HG02588 (cell line): ENCODE measurements around the gene ZCCHC24.

ENCODE experiments used
- ATAC-seq: cut with Tn5 transposase; IDR thresholded peaks from one replicate; pipeline ENCODE4 v1.9.1; 2021; ENCODE audit warnings: mild to moderate bottlenecking, moderate library complexity; ENCODE audit not compliant: unreplicated experiment

Gene ZCCHC24

DNA sequence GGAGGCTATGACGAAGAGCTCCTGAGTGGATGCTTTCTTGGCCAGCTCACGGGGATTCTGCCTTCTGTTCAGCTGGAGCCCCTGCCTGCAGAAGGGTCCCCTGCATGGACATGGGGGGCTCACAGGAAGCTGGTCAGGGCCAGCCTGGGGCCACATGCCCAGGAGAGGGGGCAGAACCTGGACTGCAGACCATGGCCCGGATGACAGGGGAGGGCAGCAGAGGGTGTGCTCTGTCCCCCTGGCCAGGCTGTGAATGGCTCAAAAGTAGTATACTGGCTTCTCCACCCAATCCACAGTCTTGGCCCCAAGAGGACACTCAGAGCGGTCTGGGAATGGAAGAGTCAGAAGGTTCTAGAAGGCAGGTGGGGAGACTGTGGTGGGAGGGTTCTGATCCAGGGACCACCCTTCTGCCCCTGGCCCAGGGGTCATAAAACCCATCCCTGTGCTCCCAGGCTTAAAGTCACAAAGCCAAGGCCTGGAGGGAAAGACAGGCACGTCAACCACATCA is 57.9 kb downstream of the ZCCHC24 start:
- no peak for ATAC-seq

DNA sequence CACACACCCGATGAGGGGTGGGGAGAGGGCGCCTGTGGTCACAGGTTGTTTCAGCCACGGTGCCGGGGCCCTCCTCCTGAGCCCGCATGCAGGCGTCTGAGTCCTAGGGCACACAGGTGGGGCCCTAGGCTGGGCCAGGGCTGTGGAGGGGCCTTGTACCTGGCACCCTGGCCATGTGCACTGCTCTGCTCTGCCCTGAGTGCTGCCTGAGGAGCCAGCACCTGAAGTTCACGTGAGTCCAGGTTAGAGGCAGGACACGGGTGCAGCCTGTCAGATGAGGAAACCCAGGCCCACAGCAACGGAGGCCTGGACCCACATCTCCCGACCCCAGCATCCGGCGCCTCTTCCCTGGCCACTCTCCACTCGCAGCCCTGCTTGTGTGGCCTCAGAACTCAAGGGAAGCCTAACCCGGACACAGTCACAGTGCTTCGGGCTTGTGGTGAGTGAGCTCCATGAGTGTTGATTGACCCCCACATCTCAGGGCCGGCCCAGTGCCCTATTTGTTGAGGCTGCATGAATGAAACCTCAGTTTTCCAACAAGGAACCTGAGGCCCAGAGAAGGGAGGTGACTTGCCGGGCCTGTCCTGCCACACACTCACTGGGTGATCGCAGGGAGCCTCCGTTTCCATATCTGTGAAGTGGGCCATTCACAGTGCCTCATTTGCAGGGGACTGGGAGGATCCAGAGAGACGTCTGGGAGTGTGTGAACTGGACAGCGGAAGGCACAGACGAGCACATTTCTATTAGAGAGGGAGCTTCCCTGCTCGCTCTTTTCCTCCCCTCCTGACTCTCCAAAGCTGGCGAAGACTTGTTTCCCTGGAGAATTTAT is 58.6 kb downstream of the ZCCHC24 start:
- no peak for ATAC-seq

DNA sequence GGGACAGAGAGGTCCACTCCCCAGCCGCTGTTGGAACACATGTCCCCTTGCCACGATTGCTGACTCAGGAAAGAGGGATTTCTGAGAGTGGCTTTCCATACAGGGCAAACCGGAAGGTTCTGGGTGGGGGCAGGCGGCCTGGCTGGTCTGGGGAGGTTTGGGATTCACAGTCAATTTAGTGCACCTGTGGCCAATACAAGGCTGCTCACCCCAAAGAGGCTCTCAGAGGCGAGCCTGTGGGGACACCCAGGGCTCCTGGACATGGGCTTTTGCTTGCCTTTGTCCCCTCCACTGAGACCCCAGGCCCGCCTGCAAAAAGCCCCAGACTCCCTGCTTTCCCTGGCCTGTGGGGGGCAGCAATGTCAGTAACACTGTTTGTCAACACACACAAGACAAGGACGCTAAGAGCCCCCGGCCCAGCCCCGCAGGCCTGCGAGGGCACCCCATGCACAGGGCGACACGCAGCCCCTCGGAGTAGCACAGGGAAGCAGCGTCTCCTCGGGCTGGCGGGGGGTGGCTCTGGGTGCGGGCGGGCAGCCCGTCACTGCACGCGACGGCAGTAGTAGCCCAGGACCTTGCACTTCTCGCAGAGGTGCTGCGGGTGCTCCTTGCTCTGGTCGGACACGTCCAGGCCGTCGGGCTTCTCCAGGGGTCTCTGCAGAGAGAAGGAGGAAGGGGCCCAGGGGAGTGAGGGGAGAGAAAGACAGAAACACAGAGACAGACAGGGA is 59.5 kb downstream of the ZCCHC24 start:
- ATAC-seq: no peak

DNA sequence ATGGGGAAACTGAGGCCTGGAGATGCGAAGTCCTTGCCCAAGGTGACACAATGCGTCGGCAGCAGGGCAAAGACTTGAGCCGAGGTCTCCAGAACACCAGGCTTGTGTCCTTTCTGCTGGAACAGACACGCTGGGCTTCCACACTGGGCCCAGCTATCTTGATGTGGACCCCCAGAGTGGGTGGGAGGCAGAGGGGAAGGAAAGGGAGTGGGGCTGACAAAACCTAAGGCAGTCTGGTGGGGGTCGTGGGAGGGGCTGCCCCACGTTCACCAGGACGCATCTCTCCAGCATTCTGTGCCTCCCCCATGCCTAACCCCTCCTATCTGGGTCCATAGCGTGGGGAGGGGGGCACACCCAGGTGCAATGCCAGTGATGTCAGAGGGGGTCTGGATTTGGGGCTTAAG is 60.0 kb downstream of the ZCCHC24 start:
- no peak for ATAC-seq

DNA sequence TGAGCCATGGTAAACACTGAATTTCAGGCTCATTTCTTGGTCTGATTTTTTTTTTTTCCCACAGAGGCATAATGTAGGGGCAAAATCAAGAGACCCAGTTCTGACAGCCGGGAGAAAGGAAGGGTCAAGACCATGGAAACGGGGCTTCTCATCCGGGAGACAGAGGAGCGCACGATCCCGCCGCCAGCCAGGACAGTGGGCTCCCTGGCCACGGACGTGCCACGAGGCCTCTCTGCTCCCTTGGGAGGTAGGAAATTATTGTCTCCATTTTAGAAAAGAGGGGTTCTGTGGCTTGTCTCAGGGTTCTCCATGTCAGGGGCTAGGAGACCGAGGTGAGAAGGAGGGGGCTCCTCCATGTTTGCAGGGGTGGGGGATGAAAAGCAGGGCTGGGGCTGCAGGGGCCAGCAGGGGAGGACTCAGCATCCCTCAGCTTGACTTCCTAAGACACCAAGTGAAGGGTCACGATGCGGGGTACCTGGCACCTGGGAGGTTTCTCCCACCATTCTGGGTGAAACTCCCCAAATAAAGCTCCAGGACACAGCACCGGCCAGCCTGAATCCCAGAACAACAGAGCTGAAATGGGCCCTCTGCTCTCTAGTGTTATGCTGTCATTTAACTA is 60.5 kb downstream of the ZCCHC24 start:
- ATAC-seq: no peak

DNA sequence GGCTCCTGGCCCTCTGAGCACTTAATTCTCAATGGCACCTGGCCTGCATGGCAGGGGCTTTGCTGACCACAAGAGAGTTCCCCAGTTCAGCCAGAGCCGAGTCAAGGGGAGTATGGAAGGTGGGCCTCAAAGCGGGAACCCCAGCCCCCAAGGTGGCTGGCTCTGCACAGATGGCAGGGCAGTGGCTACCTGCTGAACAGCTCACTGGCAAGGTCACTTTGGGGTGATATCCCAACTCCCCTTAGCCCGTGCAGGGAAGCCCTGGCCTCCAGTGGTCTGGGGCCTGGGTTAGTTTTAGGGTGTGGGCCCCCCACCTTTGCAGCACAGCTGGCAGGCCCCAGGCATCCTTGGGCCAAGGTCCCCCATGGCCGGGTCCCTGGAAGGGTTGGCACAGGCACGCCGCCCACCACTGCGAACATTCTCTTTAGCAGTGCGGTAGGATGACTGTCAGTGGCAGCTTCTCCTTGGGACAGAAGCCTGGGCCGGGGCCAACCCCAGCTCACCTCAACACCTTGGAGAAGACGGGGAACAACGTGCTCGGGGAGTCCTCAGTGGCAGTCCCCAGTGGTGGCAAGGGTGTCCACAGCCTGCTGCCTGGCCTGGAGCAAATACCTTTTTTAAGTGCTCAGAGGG is 61.3 kb downstream of the ZCCHC24 start:
- ATAC-seq: no peak

DNA sequence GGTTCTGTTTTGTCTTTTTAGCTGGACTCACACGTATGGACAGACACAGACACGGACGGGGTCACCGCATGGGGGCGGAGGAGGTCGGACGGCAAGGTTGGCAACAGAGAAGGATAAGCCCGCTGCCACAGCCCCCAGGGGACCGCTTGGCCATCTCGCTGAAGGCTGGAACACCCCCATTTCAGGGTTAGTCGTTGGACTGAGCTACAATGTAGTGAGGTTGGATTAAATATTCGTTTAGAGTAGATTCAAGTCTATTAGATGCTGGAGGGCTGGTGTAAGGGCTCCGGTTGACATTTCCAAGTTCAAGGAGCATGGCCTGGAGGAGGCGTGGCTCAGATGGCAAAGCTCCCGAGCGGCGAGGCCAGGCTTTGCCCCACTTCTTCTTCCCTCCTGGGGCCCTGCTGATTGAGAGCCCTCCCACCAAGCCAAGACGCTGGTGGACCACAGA is 62.9 kb downstream of the ZCCHC24 start:
- no peak for ATAC-seq

DNA sequence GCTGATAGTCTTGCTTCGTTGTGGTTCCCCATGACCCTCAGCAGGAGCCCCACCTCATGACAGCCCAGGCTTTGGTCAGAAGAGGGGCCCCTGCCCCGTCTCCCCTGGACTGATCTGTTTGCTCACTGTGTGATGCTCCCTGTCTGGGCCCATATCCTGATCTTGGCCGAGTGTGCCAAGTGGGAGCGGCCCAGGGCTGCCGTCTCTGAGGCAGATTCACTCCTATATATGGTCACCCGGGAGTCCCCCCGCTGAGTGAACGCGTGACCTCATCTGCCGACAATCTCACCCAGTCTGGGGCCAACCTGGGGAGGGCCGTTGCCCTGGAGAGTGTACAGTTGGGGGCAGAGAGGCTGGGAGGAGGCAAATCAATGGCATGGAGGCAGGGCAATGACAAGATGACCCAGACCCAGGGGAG is 63.6 kb downstream of the ZCCHC24 start:
- ATAC-seq: no peak

DNA sequence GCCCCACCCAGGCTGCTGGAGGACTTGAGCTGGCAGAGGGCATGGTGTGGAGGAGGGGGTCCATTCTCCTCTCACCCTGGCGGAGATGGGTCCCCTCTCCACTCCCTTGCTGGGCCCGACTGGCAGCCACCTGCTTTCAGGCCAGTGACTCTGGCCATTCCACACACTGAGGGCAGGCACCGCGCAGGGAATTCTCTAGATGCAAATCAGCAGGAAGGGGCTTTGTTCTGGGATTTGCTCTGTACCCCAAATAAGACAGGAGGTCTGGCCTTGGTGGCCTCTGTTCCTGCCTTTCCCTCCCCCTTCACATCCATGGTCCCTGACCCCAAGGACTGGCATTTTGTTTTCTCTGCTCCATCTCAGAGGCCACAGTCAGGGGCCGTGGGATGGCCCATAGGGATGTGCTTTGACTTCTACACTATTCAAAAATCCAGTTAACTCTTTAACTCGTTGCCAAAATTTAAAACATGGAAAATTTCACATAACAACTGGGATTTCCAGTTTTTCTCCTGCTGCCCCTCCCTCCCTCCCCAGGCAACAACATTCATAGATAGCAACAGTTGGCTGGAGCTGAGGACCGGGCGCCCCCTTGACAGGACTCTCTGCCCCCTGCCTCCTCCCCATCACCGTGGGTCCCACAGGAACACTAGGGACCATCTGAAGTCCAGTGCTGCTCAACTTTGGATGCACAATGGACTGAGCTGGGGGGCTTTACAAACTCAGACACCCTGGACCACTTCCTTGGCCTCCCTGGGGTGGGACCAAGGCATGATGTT is 64.3 kb downstream of the ZCCHC24 start:
- ATAC-seq: no peak

DNA sequence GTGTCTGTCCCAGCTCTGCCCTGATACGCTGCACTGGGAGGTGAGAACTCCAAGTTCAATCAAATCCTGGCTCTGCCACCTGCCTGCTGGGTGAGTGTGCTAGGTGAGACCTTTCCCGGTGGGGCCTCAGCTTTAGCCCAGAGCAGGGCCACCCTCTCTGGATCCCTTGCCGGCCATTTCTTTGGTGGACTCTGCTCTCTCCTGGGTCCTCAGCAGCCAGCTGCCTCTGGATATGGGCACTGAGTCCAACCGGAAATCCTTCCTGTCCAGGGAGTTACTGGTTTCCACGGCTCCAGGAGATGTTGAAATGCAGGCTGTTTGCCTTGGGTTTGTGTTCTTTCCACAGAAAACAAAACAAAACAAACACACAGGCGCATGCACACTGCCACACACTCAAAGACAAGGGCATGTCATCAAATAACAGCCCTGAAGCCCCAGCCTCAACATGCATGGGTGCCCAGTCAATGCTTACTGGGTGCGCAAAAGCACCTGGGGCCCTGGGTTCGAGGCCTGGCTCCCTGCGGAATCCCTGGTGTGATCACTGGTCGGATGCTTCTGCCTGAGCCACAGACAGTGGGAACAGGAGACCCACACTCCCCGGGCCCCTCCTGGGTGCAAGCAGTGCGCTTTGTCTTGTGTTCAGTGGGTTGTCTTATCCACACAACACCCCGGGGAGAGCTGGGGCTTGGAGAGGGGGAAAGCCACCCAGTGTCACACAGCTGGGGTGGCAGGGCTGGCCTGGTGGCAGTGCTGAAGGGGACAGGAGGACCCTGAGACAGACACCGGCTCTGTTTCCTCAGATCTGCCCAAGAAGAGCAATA is 65.1 kb downstream of the ZCCHC24 start:
- ATAC-seq: no peak

- no peak for ATAC-seq
Measured at GRCh38 chr10:79379512-79380124, 65.8 kb downstream of the ZCCHC24 start.

DNA sequence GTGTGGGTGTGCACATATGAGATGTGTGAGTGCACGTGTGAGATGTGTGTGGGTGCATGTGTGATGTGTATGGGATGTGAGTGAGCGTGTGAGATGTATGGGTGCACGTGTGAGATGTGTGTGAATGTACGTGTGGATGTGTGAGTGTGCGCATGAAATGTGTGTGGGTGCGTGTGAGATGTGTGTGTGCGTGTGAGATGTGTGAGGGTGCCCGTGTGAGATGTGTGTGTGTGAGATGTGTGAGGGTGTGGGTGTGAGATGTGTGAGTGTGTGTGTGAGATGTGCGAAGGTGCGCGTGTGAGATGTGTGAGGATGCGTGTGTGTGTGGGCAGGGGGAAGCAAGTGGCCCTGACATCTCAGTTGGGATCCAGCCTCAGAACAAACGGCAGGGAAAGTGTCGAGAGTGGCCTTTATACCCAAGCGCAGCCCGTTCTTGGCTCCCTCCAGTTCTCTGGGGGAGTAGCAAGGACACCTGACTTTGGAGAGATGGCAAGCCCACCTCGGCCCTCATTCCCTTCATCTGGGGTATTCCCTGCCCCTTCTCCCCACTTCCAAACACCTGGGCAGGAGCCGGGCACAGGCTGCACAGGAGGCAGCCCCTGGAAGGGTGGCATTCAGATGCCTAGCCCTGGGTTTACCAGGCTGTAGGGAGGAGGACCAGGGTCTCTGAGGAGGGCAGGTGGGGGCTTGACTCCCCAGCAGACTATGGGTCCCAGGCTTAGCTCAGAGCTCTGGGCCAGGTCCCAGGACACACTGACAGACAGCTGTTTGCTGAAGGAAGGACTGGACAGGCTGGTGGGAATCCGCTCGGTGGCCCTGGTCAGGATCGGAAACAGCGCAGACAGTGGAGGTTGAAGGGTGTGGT is 66.5 kb downstream of the ZCCHC24 start:
- ATAC-seq: no peak

DNA sequence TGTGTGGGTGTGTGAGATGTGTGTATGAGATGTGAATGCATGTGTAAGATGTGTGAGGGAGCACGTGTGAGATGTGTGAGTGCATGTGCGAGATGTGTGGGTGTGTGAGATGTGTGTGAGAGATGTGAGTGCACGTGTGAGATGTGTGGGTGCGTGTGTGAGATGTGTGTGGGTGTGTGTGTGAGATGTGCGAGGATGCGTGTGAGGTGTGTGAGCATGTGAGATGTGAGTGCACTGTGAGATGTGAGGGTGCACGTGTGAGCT is 67.1 kb downstream of the ZCCHC24 start:
- no peak for ATAC-seq

DNA sequence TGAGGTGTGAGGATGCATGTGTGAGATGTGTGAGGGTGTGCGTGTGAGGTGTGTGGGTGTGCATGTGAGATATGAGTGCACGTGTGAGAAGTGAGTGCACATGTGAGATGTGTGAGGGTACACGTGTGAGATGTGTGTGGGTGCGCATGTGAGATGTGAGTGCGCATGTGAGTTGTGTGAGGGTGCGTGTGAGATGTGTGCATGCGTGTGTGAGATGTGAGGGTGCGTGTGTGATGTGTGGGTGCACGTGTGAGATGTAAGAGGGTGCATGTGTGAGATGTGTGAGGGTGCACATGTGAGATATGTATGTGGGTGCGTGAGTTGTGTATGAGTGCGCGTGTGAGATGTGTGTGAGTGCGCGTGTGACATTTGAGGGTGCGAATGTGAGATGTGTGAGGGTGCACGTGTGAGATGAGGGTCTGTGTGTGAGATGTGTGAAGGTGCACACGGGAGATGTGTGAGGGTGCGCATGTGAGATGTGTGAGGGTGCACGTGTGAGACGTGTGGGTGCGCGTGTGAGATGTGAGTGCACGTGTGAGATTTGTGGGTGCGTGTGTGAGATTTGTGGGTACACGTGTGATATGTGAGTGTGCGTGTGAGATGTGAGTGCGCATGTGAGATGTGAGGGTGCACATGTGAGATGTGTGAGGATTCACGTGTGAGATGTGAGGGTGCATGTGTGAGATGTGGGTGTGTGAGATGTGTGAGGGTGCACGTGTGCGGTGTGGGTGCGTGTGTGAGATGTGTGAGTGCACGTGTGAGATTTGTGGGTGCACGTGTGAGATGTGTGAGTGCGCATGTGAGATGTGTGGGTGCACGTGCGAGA is 67.7 kb downstream of the ZCCHC24 start:
- no peak for ATAC-seq

- ATAC-seq: no peak
Measured at GRCh38 chr10:79376751-79377556, 68.5 kb downstream of the ZCCHC24 start.

- no peak for ATAC-seq
Measured at GRCh38 chr10:79376078-79376628, 69.3 kb downstream of the ZCCHC24 start.
